Peyer's patch (tissue), 4 donors: ENCODE results near the gene ZNF101.

Source experiments
- CTCF ChIP-seq, 6 experiments: fragments of 450-650 bp in 4 of 6; fragments of 200-600 bp in 2 of 6; sonication (generic) in 1 of 6; IDR thresholded peaks; one replicate each; pipeline ENCODE4 v1.5.1; 2017 to 2019; ENCODE audit warnings: antibody characterized with exemption in 6 of 6, mild to moderate bottlenecking in 3 of 6, moderate library complexity in 1 of 6
- POLR2A ChIP-seq, 2 donors: fragments of 450-650 bp; IDR thresholded peaks; one replicate each; pipeline ENCODE4 v1.5.1; 2017; ENCODE audit warnings: antibody characterized with exemption in 2 of 2, mild to moderate bottlenecking in 2 of 2, moderate library complexity in 2 of 2

- TF ChIP-seq POLR2A (IDR thresholded peaks at IDR 0.05) (no peak), CTCF (IDR thresholded peaks at IDR 0.05) (no peak)
Measured at GRCh38 chr19:19686580-19686979, 17.9 kb downstream of the ZNF101 start.
